ELR (cell line): ENCODE data around the gene CHAT.

ENCODE experiments used
- DNase-seq: peaks from one replicate; pipeline ENCODE4 v3.0.0-alpha.2; 2015; ENCODE audit warnings: low read depth

Gene CHAT

DNA sequence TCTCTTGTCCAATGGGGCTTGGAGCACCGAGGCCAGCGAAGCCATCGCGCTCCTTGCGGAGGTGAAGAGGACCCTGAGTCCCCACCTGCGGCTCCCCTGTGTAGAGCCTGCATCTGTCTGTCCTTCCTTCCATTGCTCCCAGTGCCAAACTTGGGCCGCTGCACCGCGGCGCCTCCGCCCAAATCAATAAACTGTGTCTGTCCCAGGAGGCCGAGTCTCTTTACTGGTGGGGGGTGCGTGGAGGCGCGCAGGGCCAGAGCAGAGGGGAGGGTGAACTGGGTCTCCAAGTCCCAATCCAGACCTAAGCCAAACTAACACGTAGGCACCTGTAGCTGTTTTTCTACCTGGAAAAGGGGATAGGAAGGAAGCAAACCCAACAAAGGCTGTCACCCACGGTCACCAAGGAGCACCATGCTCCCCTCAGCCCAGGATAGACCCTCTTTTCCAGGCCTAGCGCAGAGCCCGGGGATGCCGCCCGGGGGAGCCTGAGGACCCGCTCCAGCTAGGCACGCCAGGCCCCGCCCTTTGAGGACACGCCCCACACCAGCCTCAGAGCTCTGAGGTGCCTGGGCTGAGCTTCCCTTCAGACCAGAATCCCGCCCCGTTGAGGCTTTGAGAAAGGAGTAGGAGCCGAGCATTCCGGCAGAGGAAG is 1.2 kb upstream of the CHAT start:
- peak; percentile 35 for DNase-seq

DNA sequence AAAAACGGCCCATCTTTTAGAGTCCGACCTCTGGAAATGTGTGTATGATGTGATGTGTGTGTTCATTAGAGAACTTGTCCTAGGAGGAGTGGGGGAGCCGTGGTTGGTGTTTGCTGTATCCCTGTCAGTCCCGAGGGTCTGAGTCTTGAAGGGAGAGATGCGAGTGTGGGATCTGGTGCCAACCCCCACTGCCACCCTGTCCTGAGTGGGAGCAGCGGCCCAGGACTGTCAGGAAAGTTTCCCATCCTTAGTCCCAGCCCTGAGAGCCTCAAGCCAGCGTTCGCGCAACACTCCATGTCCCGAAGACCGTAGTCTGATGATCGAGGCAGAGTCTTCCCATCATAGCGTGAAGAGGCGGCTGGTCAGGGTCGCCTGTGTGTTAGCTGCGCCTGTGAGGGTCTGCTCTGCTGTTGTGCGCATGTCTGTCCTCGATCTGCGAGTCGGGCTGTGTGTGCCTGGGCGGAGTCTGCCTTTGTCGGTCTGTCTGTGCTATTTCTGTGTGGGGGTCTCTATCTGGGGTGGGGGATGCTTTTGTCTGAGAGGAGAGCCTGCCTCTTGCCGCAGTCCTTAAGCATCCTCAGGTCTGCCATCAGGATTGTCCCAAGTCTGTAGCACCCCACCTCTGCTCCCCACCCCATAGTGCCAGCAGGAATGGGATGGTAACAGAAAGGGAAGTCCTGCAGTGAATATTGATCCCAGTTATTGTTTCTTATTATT is 514 bp upstream of the CHAT start:
- DNase-seq: no peak

DNA sequence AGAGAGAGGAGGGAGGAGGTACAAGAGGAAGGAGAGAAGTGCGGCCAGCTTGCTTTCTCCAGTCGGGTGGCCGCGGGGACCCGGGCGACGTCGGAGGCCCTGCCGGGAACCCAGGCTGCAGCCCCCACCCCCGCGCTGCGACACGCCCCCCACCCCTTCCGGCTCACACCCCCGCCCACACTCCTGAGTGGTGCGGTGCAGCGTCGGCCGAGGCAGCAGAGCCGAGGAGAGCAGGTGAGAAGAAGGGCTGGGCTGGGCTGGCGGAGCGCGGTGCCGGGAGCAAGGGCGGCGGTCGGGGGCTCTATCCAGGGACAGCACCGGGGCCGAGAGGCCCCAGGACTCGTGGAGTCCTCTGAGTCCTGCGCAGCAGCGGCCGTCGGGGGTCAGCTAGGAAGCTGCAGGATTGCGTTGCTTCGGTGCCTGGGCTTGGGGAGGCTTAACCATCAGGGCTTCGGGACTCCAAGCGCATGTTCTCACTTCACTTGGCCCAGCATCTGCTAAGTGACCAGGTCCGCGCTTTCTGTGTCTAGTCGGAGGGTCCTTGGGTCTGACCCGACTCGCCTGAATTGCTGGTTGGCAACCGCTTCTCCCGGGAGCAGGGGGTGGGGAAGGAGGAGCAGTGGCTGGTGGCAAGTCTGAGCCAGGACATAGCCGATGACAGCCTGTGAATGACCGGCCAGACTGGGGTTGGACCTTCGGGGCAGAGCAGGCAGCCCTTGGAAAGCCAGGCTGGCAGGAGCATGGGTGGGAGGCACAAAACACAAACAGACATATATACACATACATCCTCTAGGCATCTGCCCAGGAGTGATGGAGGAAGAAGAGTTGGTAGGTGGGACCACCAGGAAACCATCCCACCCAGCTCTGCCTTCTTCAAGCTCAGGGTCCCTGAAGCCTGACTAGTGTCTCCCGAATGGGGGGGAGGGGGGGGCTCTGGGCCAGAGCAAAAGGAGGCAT is 683 bp downstream of the CHAT start:
- no peak for DNase-seq

DNA sequence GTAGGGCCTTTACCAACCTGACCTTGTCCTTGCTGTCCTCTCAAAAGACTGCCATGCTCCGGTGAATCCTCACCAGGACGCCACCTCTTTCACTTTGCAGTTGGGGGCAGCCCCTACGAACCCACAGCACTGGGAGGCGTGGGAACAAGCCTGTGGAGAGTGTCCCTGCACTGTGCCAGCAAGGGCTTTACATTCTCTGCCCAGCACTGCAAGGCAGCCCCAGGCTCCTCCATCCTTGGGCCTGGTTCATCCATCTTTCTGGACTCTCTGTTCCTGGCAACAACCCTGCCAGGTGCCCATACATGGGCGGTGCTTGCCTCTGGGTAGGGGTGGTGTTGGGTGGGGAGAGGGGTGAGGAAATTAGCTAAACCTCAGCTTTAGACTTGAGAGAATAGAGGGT is 1.4 kb downstream of the CHAT start:
- no peak for DNase-seq

DNA sequence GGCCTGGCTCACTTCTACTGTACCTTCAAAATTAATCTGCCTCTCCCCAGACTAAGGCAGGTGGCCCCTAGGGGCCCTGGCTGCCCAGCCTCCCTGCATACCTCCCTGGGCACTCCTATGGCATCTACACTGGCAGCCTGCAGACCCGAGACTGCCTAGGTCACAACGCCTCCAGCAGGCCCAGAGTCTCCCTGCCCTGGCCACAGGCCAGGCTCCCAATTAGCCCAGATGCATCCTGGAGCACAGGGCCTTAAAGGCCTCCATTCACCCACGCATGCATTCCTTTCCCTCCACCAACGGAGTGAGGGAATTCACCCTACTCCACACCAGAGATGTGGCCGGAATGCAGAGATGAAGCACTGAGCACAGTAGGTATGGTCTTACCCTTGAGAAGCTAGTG is 1.9 kb downstream of the CHAT start:
- DNase-seq: no peak

DNA sequence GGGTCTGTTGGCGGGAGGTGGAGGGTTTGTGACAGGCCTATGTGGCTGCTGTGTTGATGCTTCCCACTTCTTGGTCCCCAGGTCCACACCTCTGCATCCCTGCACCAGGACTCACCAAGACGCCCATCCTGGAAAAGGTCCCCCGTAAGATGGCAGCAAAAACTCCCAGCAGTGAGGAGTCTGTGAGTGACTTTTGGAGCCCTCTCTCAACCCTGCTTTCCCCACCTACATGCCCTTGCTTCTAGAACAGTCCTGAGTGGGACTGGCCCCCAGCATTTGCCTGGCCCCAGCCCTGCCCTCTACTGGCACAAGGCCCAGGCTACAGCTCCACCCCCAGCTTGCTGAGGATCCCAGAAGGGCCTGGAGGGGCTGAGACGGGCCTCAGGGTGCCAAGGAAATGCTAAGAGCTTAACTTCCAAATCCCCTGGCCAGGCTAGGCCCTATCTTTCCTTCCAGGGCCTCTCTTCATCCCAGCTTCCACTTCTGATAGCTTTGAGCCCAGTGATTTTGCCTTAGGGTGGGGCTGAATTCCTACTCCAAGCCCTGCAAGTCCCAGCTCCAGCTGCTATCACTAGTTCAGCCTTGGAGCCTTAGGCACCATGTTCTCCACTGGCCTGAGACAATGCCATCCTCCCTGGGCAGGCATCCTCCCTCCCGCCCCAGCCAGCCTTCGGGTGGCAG is 2.7 kb downstream of the CHAT start:
- no peak for DNase-seq

DNA sequence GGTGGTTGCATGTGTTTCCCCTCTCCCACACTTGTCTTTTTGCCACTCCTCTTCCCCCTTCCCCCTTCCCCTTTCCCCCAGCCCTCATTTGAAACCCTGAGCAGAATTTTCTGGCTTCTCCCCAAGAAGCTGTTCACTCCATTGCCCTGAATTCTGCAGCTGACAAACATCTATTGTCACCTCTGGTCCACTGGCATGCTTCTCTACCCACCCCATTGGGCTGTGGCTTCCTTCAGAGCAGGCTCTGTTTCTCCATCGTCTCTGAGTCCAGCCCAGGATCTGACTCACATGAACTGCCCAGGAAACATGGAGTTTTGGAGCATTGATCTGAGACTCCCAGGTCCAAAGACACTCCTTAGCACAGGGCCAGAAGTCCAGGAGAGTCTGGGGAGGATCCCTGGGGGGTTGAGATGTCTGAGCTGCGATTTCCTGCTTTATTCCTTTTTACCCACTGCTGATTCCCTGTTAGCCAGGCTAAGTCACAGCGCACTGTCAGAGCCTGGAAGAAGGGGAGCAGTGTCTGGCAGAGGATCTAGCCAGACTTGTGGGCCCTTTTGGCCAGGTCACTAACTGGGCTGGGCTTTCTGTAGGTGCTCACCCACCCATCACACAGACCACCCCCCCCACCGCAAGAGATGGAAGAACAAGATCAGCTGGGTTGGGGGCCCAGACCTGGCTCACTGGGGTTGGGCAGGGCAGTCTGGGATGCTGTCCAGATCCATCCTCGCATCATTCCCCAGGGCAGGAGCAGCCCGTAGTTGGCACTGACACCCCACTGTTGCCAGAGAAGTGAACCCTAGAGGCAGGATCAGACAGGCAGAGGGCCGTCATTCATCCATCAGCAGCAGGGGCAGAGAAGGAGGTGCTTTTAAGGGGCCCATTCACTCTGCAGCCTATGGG is 3.5 kb downstream of the CHAT start:
- DNase-seq: peak; percentile 10

DNA sequence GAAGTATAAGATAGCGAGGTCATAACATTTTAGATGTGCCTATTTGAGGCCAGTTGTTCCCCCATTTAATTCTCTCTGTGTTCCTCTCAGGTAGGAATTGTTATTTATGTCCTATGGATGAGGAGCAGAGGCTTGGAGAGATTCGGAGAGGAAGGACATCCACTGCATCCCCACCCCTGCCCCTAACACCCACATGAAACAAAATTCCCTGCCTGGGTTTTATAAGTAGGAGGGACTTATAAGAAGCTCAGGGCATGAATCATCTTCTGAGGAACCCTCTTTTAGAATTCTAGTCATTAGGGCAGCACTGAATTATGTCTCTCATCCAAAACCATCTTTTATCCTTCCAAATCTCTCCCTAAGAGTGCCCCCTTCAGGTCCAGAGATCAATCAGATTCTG is 5.0 kb downstream of the CHAT start:
- peak; percentile 8 for DNase-seq

DNA sequence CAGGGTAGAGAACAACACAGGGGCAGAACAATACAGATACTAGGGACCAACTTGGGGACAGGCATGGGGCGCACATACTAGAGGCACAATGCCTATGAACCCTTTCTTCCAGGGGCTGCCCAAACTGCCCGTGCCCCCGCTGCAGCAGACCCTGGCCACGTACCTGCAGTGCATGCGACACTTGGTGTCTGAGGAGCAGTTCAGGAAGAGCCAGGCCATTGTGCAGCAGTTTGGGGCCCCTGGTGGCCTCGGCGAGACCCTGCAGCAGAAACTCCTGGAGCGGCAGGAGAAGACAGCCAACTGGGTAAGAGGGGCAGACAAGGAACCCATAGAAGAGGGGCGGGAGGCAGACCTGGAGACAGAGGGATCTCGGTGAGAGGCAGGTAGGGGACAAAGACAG is 5.8 kb downstream of the CHAT start:
- DNase-seq: no peak

DNA sequence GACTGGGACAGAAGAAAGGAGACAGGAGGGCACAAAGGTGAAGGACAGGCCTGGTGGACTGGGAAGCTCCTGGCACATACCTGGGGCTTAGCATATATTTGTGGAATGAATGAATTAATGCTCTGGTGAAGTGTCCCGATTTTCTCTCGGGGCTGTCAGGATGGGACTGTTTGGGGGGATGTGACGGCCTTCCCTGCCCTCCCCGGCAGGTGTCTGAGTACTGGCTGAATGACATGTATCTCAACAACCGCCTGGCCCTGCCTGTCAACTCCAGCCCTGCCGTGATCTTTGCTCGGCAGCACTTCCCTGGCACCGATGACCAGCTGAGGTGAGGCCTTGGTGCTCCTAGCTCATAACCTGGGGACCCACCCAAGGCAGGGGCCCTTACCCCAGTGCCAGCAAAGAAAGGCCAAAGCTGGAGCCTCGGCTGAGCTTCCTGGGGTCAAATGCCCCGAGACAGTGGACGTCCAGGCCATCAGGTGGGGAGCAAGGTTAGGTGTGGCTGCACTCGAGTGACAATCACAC is 6.5 kb downstream of the CHAT start:
- no peak for DNase-seq

DNA sequence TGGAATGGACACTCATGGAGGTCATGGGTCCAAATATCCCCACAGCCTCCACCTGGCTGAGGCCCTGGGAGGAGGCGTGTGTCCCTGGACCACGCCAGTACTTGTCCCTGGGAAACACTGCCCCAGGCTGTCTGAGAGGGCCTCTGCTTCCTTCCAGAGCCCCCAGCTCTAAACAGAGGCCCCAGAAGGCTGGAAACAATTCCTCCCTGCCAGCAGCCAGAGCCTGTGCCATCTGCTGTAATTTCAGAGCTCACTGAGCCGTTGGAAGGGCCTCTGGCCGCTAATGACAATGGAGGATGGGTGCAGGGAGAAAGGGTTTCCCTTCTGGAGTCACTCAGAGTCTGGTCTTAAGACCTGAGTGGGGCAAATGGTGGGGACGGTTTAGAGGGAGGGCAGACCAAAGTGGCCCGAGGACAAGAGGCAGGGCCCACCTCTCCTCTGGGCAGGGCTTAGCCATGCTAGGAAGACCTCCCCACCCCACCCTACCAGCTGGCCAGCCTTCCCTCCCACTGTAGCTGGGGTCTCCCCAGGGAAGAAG is 7.1 kb downstream of the CHAT start:
- no peak for DNase-seq

DNA sequence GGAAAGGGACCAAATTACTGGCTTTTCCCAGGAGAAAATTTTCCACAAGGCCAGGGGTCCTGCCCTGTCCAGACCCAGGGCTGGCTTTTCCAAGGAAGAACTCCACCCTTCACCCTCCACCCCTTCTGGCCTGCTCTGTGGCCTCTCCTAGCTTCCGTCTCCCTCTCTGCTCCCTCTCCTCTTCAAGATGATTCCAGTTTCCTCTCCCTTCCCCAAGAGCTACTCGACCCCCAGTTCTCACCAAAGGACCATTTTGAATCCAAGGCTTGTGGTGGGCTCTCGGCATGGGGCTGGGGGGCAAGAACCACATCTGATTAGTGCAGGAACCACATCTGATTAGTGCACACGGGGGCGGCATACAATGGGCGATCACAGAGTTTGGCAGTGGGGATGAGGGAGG is 7.7 kb downstream of the CHAT start:
- DNase-seq: no peak

DNA sequence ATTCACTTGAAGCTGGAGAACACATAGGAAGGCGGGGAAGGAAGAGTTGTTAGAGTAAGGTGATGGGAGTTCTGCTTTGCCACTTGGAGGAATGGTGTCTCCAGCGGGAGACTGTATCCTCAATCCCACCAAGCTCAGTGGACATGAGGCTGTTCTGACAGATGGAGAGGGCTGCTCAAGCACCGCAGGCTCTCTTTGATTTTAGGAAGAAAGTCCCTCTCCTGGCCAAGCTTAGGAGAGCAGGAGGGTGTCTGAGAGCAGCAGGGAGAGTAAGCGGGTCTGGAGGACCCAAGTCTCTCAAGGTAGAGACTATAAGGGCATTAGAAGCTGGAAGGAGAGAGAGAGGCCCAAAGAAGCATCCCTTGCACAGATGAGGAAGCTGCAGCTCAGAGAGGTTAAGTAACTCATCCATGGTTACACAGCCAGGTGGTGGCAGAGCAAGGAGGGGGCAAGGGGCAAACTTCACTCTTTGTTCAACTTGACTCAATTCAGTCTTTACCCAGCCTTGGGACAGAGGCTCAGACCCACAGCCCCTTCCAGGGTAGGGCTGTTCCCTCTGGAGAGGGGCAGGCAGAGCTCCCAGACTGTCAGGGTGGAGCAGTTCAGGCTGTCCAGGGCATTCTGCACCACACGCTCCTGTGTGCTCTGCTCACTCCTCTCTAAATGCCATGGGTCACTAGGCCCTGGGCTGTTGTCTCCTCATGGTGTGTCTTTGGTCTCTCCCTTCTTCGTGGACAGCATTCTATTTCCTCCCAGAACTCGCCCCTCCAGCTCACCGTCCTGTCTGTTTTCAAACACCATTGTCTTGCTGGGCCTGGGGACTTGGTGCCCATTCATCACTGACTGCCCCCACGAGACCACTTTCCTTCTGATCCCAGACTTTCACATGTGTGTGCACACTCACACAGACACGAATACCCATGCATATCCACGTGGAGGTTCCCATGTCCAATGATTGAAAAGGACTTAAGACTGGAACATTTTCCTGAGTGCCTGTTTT is 8.9 kb downstream of the CHAT start:
- DNase-seq: no peak

DNA sequence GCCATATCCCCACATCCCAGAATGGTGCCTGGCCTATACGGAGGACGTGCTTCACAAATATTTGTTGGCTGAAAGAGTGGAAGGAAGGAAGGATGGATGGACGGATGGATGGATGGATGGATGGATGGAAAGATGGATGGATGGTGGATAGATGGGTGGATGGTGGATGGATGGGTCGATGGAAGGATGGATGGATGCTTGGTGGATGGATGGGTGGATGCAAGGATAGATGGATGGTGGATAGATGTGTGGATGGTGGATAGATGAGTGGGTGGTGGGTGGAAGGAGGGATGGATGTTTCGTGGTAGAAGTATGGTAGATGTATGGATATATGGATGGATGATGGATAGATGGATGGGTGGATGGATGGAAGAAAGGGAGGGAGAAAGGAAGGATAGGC is 10.8 kb downstream of the CHAT start:
- DNase-seq: no peak

DNA sequence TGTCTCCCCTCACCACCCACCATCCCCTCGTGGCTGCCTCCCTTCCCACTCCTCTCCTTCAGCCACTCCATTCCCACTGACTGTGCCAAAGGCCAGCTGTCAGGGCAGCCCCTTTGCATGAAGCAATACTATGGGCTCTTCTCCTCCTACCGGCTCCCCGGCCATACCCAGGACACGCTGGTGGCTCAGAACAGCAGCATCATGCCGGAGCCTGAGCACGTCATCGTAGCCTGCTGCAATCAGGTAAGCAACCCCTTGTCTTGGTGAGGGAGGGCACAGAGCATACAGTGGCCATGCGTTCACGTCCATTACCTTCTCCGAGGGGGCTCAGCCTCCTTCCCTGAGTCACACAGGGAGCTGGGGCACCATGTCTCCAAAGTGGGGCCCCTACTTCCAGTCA is 11.6 kb downstream of the CHAT start:
- DNase-seq: no peak

DNA sequence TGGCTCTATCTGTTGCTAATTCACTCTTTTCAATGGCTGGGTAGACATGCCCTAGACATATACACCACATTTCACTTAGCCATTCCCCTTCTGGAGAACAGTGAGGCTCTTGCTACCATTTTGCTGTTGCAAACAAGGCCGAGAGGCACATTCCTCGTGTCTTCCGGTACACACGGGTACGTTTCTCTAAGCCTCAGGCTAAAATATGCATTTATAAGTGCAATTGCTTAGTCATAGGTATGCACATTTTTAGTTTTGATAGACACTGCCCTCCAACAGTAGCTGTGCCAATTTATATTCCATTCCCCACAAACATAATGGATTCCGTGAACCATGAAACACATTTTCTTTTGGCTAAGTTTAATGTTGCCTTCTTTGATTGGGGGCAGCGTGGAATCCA is 13.2 kb downstream of the CHAT start:
- no peak for DNase-seq

DNA sequence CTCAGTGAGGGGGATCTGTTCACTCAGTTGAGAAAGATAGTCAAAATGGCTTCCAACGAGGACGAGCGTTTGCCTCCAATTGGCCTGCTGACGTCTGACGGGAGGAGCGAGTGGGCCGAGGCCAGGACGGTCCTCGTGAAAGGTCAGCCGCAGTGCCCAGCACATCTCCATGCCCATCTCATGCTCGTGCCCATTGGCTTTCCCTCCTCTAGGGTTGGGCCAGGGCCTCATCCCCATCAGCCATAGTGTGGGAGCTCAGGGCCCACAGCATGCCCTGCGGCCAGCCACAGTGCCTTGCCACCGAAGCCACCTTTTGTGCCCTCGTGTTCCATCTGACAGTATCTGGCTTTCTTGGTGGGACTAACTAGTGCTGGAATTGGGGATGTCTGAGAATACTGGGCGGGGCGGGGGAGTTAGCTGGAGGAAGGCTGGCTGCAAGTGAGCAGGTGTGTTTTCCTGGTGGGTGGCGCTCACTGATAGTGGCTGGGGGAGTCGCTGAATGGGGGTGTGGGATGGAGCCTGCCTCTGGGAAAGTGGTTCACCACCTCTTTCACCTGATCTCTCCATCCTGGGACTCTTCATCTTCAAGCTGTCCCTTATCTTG is 13.9 kb downstream of the CHAT start:
- no peak for DNase-seq

DNA sequence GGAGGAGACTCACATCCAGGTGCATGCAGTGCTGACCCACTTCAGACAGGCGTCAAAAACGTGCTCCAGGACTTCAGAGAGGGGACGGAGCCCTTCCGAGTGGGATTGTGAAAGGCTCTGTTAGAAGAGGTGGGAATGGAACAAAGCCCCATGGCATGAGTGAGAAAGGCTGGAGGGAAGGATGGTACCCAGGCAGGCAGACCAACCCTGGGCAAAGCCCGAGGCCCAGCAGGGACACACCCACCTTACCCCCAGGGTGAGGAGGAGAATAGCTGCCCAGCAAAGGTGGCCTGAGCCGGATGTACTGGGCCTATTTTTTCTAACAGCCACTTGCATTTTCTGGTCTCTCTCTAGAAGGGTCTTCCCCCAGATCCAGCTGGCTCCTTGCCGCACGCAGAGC is 14.8 kb downstream of the CHAT start:
- no peak for DNase-seq

DNA sequence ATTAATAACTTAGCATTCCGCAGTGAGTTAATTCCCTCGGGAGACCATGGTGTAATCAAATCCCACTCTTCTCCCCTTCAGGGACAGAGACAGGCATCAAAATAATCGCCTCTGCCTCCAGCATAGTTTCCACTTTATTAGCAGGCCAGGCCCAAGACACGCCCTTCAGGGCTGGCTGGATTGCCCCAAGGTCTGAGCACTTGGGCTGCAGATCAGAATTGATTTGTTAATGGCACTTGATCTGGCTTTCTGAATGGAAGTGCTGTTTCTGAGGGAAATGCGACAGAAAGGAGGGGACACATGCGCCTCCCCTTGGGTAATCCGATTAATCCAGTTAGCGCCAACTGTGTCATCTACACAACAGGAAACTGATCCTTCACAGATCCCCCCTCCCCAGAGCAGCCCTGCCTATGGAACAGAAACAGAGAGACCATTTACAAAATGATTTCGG is 15.6 kb downstream of the CHAT start:
- DNase-seq: no peak
